ENCODE measurements around the gene DYNC1LI1.

- TF ChIP-seq EZH2phosphoT487 (IDR thresholded peaks at IDR 0.05; ENCODE audit: low read depth, severe bottlenecking, unreplicated experiment) = no peak
- no peak for TF ChIP-seq CTCF (IDR thresholded peaks at IDR 0.05; ENCODE audit: poor library complexity)
- TF ChIP-seq EZH2 (IDR thresholded peaks at IDR 0.05; ENCODE audit: borderline replicate concordance) = no peak
These were observed 31.1 kb upstream of the DYNC1LI1 start for GRCh38 chr3:32601722-32602121.

Measured in hepatocyte (in vitro differentiated cells).